Thoracic aorta (tissue), 2 donors: Measurements from ENCODE around the gene SLC24A3. TPM values are rescaled to one million over a fixed set of nuclear protein-coding genes. Genes with fewer than 3 reads are reported as not detected.

Experiments used
- ATAC-seq: fragments of 150-250 bp; one replicate; pipeline ENCODE4 v1.8.0; 2017; ENCODE audit warnings: low read depth; ENCODE audit not compliant: insufficient number of reproducible peaks, low FRiP score
- DNase-seq: peaks from one replicate; pipeline ENCODE4 v3.0.0-alpha.2; 2020; ENCODE audit warnings: low spot score
- H3K27ac ChIP-seq, 2 donors: fragments of 200-600 bp; sonication (generic); 1 replicate in 1 of 2; 2 replicates in 1 of 2; pipeline ENCODE4 v1.5.1; 2016; ENCODE audit warnings: mild to moderate bottlenecking in 2 of 2, moderate library complexity in 2 of 2
- H3K27me3 ChIP-seq: fragments of 200-600 bp; sonication (generic); replicated peaks from 2 replicates; pipeline ENCODE4 v1.6.0; 2016; ENCODE audit warnings: mild to moderate bottlenecking; ENCODE audit not compliant: insufficient read depth
- H3K36me3 ChIP-seq: fragments of 200-600 bp; sonication (generic); one replicate; pipeline ENCODE4 v1.5.1; 2016
- H3K4me1 ChIP-seq, 2 donors: fragments of 200-600 bp; sonication (generic); 1 replicate in 1 of 2; 2 replicates in 1 of 2; pipeline versions ENCODE4 v1.5.1 to v1.6.0; 2016; ENCODE audit warnings: low read depth in 2 of 2, mild to moderate bottlenecking in 1 of 2; ENCODE audit not compliant: control insufficient read depth in 1 of 2
- H3K4me3 ChIP-seq: fragments of 200-600 bp; sonication (generic); 2 replicates; pipeline ENCODE4 v1.5.1; 2016; ENCODE audit warnings: mild to moderate bottlenecking
- H3K9me3 ChIP-seq: fragments of 200-600 bp; sonication (generic); 2 replicates; pipeline ENCODE4 v1.5.1; 2016
- CTCF ChIP-seq: fragments of 200-600 bp; sonication (generic); IDR thresholded peaks from one replicate; pipeline ENCODE4 v1.5.1; 2019; ENCODE audit warnings: antibody characterized with exemption
- total RNA-seq, 2 donors: library from RNA; depleted of rRNA; stranded (reverse); fragments of >200 nt; gene quantifications; one replicate each; pipeline versions ENCODE4 v1.1.0 to v1.2.3, GENCODE V29; 2016

The SLC24A3 gene
- total RNA-seq, 2 donors from 2014 or later, result 8.3 to 31.4 TPM

GRCh38 chr20:19760371-19760721 is 547.9 kb downstream of the SLC24A3 start:
- DNase-seq, result no peak
- Histone ChIP-seq H3K9me3 (no peaks in the 10 kb centered on the region), H3K4me3 (no peak overlapping the region), H3K36me3 (no peaks in the 10 kb centered on the region), H3K4me1 (peaks cover 14 to 29% of the 10 kb centered on the region in 2 donors), H3K27ac (peak overlapping the region; percentile 98 to 99), H3K27me3 (no peaks in the 10 kb centered on the region)
- no peak for ATAC-seq
- no peak for TF ChIP-seq CTCF

- H3K27ac ChIP-seq, result no peak overlapping the region
- DNase-seq (no peak), ATAC-seq (no peak)
- no peak overlapping the region for H3K4me3 ChIP-seq
- no peaks in the 10 kb centered on the region for H3K9me3 ChIP-seq
- H3K27me3 ChIP-seq, result no peaks in the 10 kb centered on the region
- H3K4me1 ChIP-seq, result peaks cover 14 to 29% of the 10 kb centered on the region in 2 donors
- TF ChIP-seq CTCF, result no peak
- no peaks in the 10 kb centered on the region for H3K36me3 ChIP-seq
Observed at GRCh38 chr20:19761326-19761725, 548.9 kb downstream of the SLC24A3 start.

- H3K36me3 ChIP-seq, result no peaks in the 10 kb centered on the region
- DNase-seq (no peak), ATAC-seq (no peak)
- no peaks in the 10 kb centered on the region for H3K27me3 ChIP-seq
- peaks cover 11 to 26% of the 10 kb centered on the region in 2 donors for H3K4me1 ChIP-seq
- H3K9me3 ChIP-seq, result no peaks in the 10 kb centered on the region
- no peak for TF ChIP-seq CTCF
- no peak overlapping the region for H3K4me3 ChIP-seq
- no peak overlapping the region for H3K27ac ChIP-seq
Observed at GRCh38 chr20:19761841-19762240, 549.4 kb downstream of the SLC24A3 start.

GRCh38 chr20:19764207-19764606 is 551.8 kb downstream of the SLC24A3 start:
- no peak for TF ChIP-seq CTCF
- no peak overlapping the region for H3K4me3 ChIP-seq
- H3K27me3 ChIP-seq, result no peaks in the 10 kb centered on the region
- no peak overlapping the region for H3K27ac ChIP-seq
- DNase-seq (no peak), ATAC-seq (no peak)
- no peaks in the 10 kb centered on the region for H3K9me3 ChIP-seq
- no peaks in the 10 kb centered on the region for H3K36me3 ChIP-seq
- H3K4me1 ChIP-seq, result peaks cover 8 to 20% of the 10 kb centered on the region in 2 donors

GRCh38 chr20:19765266-19765665 is 552.8 kb downstream of the SLC24A3 start:
- Histone ChIP-seq H3K27me3 (no peaks in the 10 kb centered on the region), H3K27ac (no peak overlapping the region), H3K4me1 (peaks cover 0 to 9% of the 10 kb centered on the region in 2 donors), H3K36me3 (no peaks in the 10 kb centered on the region), H3K4me3 (no peak overlapping the region), H3K9me3 (no peaks in the 10 kb centered on the region)
- ATAC-seq, result no peak
- no peak for DNase-seq
- TF ChIP-seq CTCF, result no peak
